Calu3 (cell line): ENCODE data around the gene PRPF40A. TPM values are rescaled to one million over a fixed set of nuclear protein-coding genes. Genes with fewer than 3 reads are reported as not detected.

Source experiments
- BruUV-seq: library from RNA; stranded (reverse); fragments of 400-500 nt; replicated peaks from 2 replicates; lab custom pipeline; 2021; lab: Mats Ljungman, UMichigan
- CTCF ChIA-PET: fragments of 300-600 bp; sonication (Branson Sonifier 250); formaldehyde crosslinking; loops from one replicate; lab custom pipeline; 2022; ENCODE audit warnings: antibody characterized with exemption; lab: Charles Lee
- DNase-seq: peaks from one replicate; pipeline ENCODE4 v3.0.0; 2022
- H3K27ac Mint-ChIP-seq: one replicate; pipeline ENCODE4 v1.8.0; 2022; ENCODE audit warnings: mixed read lengths; ENCODE audit not compliant: unreplicated experiment
- H3K27me3 Mint-ChIP-seq: one replicate; pipeline ENCODE4 v1.8.0; 2022; ENCODE audit warnings: mixed read lengths; ENCODE audit not compliant: unreplicated experiment
- H3K36me3 Mint-ChIP-seq: one replicate; pipeline ENCODE4 v1.8.0; 2022; ENCODE audit warnings: mild to moderate bottlenecking, moderate library complexity, mixed read lengths; ENCODE audit not compliant: insufficient read depth, unreplicated experiment
- H3K4me1 Mint-ChIP-seq: one replicate; pipeline ENCODE4 v1.8.0; 2022; ENCODE audit warnings: mild to moderate bottlenecking, low read depth, mixed read lengths; ENCODE audit not compliant: unreplicated experiment
- H3K4me3 Mint-ChIP-seq: one replicate; pipeline ENCODE4 v1.8.0; 2022; ENCODE audit warnings: mild to moderate bottlenecking, low read depth, moderate library complexity, mixed read lengths; ENCODE audit not compliant: unreplicated experiment
- H3K9me3 Mint-ChIP-seq: one replicate; pipeline ENCODE4 v1.8.0; 2022; ENCODE audit warnings: low read depth, mixed read lengths; ENCODE audit not compliant: unreplicated experiment
- intact Hi-C: fragments of 100-400 bp; cut with micrococcal nuclease; formaldehyde crosslinking; loops from one replicate; pipeline ENCODE4 v1.10.0; 2022; ENCODE audit not compliant: unreplicated experiment
- total RNA-seq: library from RNA; stranded (reverse); gene quantifications from 2 replicates; pipeline ENCODE4 v1.2.3, GENCODE V29; 2022
- TF ChIP-seq, protein P1 (sequence below): fragments of 200-600 bp; IDR thresholded peaks from one replicate; pipeline ENCODE4 v1.8.0; 2022; ENCODE audit warnings: antibody characterized with exemption; ENCODE audit not compliant: unreplicated experiment

PRPF40A gene
- total RNA-seq, 1 experiment from 2014 or later, result 118 TPM

DNA sequence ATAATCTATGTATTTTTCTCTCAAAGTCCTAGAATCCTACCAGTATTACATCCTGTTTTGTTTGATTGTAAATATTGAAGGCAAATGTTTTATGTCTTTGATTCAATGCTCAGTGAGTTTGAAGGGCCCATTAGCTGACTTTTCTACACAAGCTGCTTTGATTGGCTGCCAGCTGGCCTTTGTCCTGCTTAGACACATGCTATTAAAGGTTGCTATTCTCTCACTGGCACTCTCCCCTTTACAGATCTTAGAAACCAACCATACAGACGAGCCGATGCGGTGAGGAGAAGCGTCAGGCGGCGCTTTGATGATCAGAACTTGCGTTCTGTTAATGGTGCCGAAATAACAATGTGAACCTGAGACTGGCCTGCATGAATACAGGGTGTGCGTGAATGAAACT is 69.7 kb downstream of the PRPF40A start:
- no TSS peak for BruUV-seq
- no peaks in the 10 kb centered on the region for H3K4me1 Mint-ChIP-seq
- DNase-seq, result no peak
- intact Hi-C loops, result no loop called here
- no peak overlapping the region for H3K4me3 Mint-ChIP-seq
- H3K9me3 Mint-ChIP-seq, result no peaks in the 10 kb centered on the region
- CTCF ChIA-PET, result no interaction called here
- no peaks in the 10 kb centered on the region for H3K27me3 Mint-ChIP-seq
- no peak overlapping the region for H3K27ac Mint-ChIP-seq
- TF ChIP-seq, protein P1, sequence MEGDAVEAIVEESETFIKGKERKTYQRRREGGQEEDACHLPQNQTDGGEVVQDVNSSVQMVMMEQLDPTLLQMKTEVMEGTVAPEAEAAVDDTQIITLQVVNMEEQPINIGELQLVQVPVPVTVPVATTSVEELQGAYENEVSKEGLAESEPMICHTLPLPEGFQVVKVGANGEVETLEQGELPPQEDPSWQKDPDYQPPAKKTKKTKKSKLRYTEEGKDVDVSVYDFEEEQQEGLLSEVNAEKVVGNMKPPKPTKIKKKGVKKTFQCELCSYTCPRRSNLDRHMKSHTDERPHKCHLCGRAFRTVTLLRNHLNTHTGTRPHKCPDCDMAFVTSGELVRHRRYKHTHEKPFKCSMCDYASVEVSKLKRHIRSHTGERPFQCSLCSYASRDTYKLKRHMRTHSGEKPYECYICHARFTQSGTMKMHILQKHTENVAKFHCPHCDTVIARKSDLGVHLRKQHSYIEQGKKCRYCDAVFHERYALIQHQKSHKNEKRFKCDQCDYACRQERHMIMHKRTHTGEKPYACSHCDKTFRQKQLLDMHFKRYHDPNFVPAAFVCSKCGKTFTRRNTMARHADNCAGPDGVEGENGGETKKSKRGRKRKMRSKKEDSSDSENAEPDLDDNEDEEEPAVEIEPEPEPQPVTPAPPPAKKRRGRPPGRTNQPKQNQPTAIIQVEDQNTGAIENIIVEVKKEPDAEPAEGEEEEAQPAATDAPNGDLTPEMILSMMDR, result no peak
- peaks cover 45% of the 10 kb centered on the region for H3K36me3 Mint-ChIP-seq

DNA sequence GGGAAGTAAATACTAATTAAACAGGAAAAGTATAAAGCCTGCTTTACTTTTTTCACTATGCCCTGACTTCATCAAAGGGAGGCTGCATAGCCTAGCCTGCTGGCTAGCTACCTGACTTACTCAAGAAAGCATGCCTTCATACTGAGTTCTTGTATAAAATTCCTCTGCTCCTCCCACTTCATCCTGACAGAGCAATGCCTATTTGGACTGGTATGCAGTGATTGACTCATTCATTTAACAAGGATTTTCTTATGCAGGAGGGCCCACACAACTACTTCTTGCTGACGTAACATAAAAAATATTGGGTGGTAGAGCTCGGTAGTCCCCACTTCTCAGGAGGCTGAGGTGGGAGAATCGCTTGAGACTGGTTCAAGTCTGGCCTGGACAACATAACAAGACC is 70.5 kb downstream of the PRPF40A start:
- TF ChIP-seq, protein P1, result no peak
- BruUV-seq, result no TSS peak
- intact Hi-C loops, result no loop called here
- Mint-ChIP-seq H3K9me3 (no peaks in the 10 kb centered on the region), H3K4me3 (no peak overlapping the region), H3K27ac (no peak overlapping the region), H3K4me1 (no peaks in the 10 kb centered on the region), H3K36me3 (peaks cover 52% of the 10 kb centered on the region), H3K27me3 (no peaks in the 10 kb centered on the region)
- CTCF ChIA-PET, result interaction anchor here (0.6 kb wide), 1 partner anchor 467 kb away, joined by 3 read pairs; no protein-coding TSS in a partner anchor
- no peak for DNase-seq

DNA sequence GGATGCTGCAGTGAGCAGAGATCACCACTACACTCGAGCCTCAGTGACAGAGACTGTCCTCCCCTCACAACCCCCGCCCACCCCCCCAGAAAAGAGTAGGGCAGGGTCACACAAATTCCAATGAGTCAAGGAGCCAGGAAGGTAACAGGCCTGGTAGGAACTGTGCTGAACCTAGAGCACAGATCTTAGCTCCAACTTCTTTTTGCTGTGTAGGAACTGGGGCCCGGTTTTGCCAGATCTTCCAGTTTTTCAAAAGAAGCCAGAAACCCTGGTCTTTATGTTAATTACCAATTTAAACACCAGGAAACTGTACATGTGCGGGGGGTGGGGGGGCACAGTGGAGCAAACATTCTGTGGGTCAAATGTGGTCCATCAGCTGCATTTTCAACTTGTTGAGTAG is 71.0 kb downstream of the PRPF40A start:
- intact Hi-C loops, result no loop called here
- Mint-ChIP-seq H3K27me3 (no peaks in the 10 kb centered on the region), H3K9me3 (no peaks in the 10 kb centered on the region), H3K4me3 (no peak overlapping the region), H3K36me3 (peaks cover 53% of the 10 kb centered on the region), H3K27ac (no peak overlapping the region), H3K4me1 (no peaks in the 10 kb centered on the region)
- CTCF ChIA-PET, result interaction anchor here (0.6 kb wide), 1 partner anchor 466 kb away, joined by 3 read pairs; no protein-coding TSS in a partner anchor
- no peak for DNase-seq
- TF ChIP-seq, protein P1, result no peak
- no TSS peak for BruUV-seq

DNA sequence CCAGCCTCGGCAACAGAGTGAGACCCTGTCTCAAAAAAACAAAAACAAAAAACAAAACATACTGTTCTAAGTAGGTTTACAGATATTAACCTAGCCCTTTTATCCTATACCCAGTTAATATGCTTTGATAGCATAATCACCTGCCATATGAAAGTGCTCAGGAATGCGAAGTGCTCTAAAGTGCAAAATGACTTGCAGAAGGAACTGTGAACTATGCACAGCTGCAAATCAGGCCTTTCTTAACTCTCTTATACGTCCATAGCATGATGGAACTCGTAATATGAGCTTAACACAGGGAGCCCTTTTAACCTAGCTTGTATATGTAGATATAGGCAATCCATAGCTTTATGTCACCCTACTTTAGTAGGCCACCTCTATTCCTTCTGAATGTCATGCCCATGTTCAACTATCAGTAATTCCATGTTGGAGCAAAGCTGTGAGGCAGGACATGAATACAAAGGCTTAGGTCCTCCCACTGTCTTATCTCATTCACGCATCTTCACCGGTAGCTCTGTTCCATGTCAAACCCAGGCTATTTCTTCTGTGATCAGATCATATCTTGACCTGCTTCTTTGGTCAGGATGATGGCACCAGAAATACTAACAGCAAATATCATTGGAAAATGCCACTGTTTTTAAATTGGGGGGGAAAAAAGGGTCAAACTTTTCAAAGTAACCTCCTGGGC is 72.9 kb downstream of the PRPF40A start:
- no peak for DNase-seq
- Mint-ChIP-seq H3K4me1 (no peaks in the 10 kb centered on the region), H3K27ac (no peak overlapping the region), H3K36me3 (peaks cover 51% of the 10 kb centered on the region), H3K9me3 (no peaks in the 10 kb centered on the region), H3K4me3 (no peak overlapping the region), H3K27me3 (no peaks in the 10 kb centered on the region)
- TF ChIP-seq, protein P1, result no peak
- intact Hi-C loops, result no loop called here
- CTCF ChIA-PET, result no interaction called here
- BruUV-seq, result no TSS peak
